Epithelial cell of umbilical artery (primary cell): ENCODE measurements around the gene NIPAL4. TPM values are rescaled to one million over a fixed set of nuclear protein-coding genes. Genes with fewer than 3 reads are reported as not detected.

Experiments used
- total RNA-seq: library from RNA; depleted of rRNA; stranded (reverse); fragments of >200 nt; gene quantifications from 2 replicates; pipeline ENCODE4 v1.2.3, GENCODE V29; 2014

Gene NIPAL4
- total RNA-seq = not detected in 2 replicates

DNA sequence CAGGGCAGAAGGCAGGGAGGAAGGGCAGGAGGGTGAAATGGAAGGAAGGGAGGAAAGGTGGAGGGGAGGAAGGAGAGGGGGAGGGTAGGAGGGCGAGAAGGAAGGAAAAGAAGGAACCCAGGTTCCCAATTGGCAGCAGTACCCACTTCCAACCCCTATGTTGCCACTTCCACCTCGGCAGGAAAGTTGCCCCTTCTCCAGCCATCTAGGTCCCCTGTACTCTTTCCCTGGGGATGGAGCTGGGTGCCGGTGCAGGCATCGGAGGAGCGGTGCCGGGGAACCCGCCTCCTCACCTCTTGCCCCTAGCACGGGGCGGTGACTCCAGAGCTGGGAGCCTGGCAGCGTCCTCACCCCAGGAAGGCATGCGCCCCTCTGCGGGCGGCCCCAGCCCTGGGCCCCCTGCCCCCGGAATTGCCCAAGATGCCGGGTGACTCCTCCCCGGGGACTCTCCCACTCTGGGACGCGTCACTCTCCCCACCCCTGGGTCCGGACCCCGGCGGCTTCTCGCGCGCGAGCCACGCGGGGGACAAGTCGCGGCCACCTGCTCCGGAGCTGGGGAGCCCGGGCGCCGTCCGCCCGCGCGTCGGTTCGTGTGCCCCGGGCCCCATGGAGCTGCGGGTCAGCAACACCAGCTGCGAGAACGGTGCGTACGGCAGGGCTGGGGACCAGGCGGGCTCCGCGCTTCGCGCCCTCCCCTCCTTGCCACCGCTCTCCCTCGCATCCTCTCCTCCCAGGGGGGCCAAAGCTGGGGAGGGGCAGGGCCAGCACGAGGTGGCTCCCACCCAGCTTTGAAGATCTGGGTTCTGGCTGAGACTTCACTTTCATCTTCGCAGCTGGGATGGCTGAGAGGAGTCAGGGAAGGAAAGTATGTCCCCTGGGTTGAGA lies at the start of gene NIPAL4:
Gene NIPAL4 (plus strand): TSS at position 499 of the 885 bp plus-strand sequence. CDS start 108 bp downstream, at position 607.

Other genes with a start within 250 kb of the NIPAL4 start
- 13.5 and 14.0 TPM in 2 replicates for gene CYFIP2, start 194.1 kb upstream of the NIPAL4 start, total RNA-seq
- 23.3 and 35.1 TPM in 2 replicates for gene ADAM19, start 115.6 kb downstream of the NIPAL4 start, total RNA-seq
- not detected in 2 replicates for gene SOX30, start 192.2 kb downstream of the NIPAL4 start, total RNA-seq
- gene C5orf52, start 211.3 kb downstream of the NIPAL4 start, total RNA-seq = not detected in 2 replicates